ENCODE data around the gene PLEKHG4B. TPM values are rescaled to one million over a fixed set of nuclear protein-coding genes. Genes with fewer than 3 reads are reported as not detected.
A peak's percentile ranks its signal among the peaks of the same experiment; 100 is the strongest.
"Not testable (repeated sequence)": the region's sequence is repeated elsewhere in the genome, so short reads cannot be mapped to it uniquely, and the experiment has no call there.

The PLEKHG4B gene
- total RNA-seq, 1 donor from 2014 or later: 2.0 TPM

- no peak for DNase-seq
- Histone ChIP-seq H3K27me3 (no peaks in the 10 kb centered on the region), H3K9me3 (no peaks in the 10 kb centered on the region), H3K4me3 (no peak overlapping the region), H3K27ac (no peak overlapping the region), H3K4me1 (peaks cover 1% of the 10 kb centered on the region), H3K36me3 (no peaks in the 10 kb centered on the region)
- TF ChIP-seq CTCF (IDR thresholded peaks at IDR 0.05): no peak
- intact Hi-C loops (cut with DNase I): no loop called here
- ATAC-seq: no peak
These were observed 71.9 kb downstream of the PLEKHG4B start for GRCh38 chr5:163841-164240.

- H3K27me3 ChIP-seq: no peaks in the 10 kb centered on the region
- H3K36me3 ChIP-seq: no peaks in the 10 kb centered on the region
- no peak for DNase-seq
- intact Hi-C loops (cut with DNase I): no loop called here
- H3K9me3 ChIP-seq: no peaks in the 10 kb centered on the region
- no peak for ATAC-seq
- H3K27ac ChIP-seq: no peak overlapping the region
- no peak overlapping the region for H3K4me3 ChIP-seq
- TF ChIP-seq CTCF (IDR thresholded peaks at IDR 0.05): no peak
- H3K4me1 ChIP-seq: peaks cover 5% of the 10 kb centered on the region
These were observed 72.3 kb downstream of the PLEKHG4B start for GRCh38 chr5:164244-164643.

GRCh38 chr5:164783-165182 is 72.8 kb downstream of the PLEKHG4B start:
- peak; percentile 21 for DNase-seq
- H3K4me3 ChIP-seq; H3K9me3 ChIP-seq; H3K27me3 ChIP-seq; H3K36me3 ChIP-seq; ATAC-seq; H3K27ac ChIP-seq; intact Hi-C loops (cut with DNase I); H3K4me1 ChIP-seq: not testable (repeated sequence)

- intact Hi-C loops (cut with DNase I): no loop called here
- Histone ChIP-seq H3K27ac (no peak overlapping the region), H3K36me3 (no peaks in the 10 kb centered on the region), H3K9me3 (no peaks in the 10 kb centered on the region), H3K27me3 (no peaks in the 10 kb centered on the region), H3K4me3 (no peak overlapping the region), H3K4me1 (peaks cover 8% of the 10 kb centered on the region)
- DNase-seq (peak; percentile 36), ATAC-seq (no peak)
- TF ChIP-seq CTCF (IDR thresholded peaks at IDR 0.05): no peak
These were observed 74.7 kb downstream of the PLEKHG4B start for GRCh38 chr5:166441-167372.

GRCh38 chr5:167511-167910 is 75.5 kb downstream of the PLEKHG4B start:
- intact Hi-C loops (cut with DNase I): no loop called here
- no peaks in the 10 kb centered on the region for H3K36me3 ChIP-seq
- no peak for TF ChIP-seq CTCF (IDR thresholded peaks at IDR 0.05)
- no peaks in the 10 kb centered on the region for H3K27me3 ChIP-seq
- no peak overlapping the region for H3K4me3 ChIP-seq
- peaks cover 8% of the 10 kb centered on the region for H3K4me1 ChIP-seq
- peak; percentile 61 for DNase-seq
- no peak for ATAC-seq
- H3K27ac ChIP-seq: no peak overlapping the region
- H3K9me3 ChIP-seq: no peaks in the 10 kb centered on the region

- no peak for ATAC-seq
- DNase-seq: peak; percentile 52
- H3K4me1 ChIP-seq: peaks cover 8% of the 10 kb centered on the region
- intact Hi-C loops (cut with DNase I): no loop called here
- no peak for TF ChIP-seq CTCF (IDR thresholded peaks at IDR 0.05)
- H3K27ac ChIP-seq: no peak overlapping the region
- no peak overlapping the region for H3K4me3 ChIP-seq
- H3K9me3 ChIP-seq: no peaks in the 10 kb centered on the region
- H3K36me3 ChIP-seq: no peaks in the 10 kb centered on the region
- H3K27me3 ChIP-seq: no peaks in the 10 kb centered on the region
These were observed 76.2 kb downstream of the PLEKHG4B start for GRCh38 chr5:167982-168660.
